KMS-11 (cell line): ENCODE data around the gene SPATA2.
"Not testable (repeated sequence)": the region's sequence is repeated elsewhere in the genome, so short reads cannot be mapped to it uniquely, and the experiment has no call there.

Source experiments
- H2AFZ ChIP-seq: fragments of 200-600 bp; sonication (generic); 2 replicates; pipeline ENCODE4 v1.6.1; 2016; ENCODE audit warnings: antibody characterized with exemption, mixed run types, low read depth
- H3K27ac ChIP-seq: fragments of 200-600 bp; sonication (generic); 2 replicates; pipeline ENCODE4 v1.6.1; 2016; ENCODE audit warnings: mild to moderate bottlenecking, mixed run types
- H3K27me3 ChIP-seq: fragments of 200-600 bp; sonication (generic); 2 replicates; pipeline ENCODE4 v1.6.1; 2017; ENCODE audit warnings: mild to moderate bottlenecking, low read depth, mixed run types, moderate library complexity; ENCODE audit not compliant: insufficient read depth
- H3K36me3 ChIP-seq: fragments of 200-600 bp; sonication (generic); 2 replicates; pipeline ENCODE4 v1.6.1; 2017; ENCODE audit warnings: mild to moderate bottlenecking, mixed run types; ENCODE audit not compliant: insufficient read depth
- H3K4me1 ChIP-seq: fragments of 200-600 bp; sonication (generic); 2 replicates; pipeline ENCODE4 v1.6.1; 2016; ENCODE audit warnings: mild to moderate bottlenecking, low read depth, mixed run types; ENCODE audit not compliant: poor library complexity, severe bottlenecking
- H3K4me2 ChIP-seq: fragments of 200-600 bp; sonication (generic); 2 replicates; pipeline ENCODE4 v1.7.0; 2016; ENCODE audit warnings: mild to moderate bottlenecking, mixed run types
- H3K4me3 ChIP-seq: fragments of 200-600 bp; sonication (generic); IDR thresholded peaks from 2 replicates; pipeline ENCODE4 v1.6.1; 2017; ENCODE audit warnings: low read depth, low read length, mixed read lengths; ENCODE audit not compliant: insufficient read depth
- H3K79me2 ChIP-seq: fragments of 200-600 bp; sonication (generic); 2 replicates; pipeline ENCODE4 v1.6.1; 2016; ENCODE audit warnings: low read depth, mixed run types; ENCODE audit not compliant: insufficient read depth
- H3K9ac ChIP-seq: fragments of 200-600 bp; sonication (generic); 2 replicates; pipeline ENCODE4 v1.6.1; 2016; ENCODE audit warnings: mild to moderate bottlenecking, mixed run types
- H4K20me1 ChIP-seq: fragments of 200-600 bp; sonication (generic); 2 replicates; pipeline ENCODE4 v1.6.1; 2016; ENCODE audit warnings: mild to moderate bottlenecking, mixed run types; ENCODE audit not compliant: insufficient read depth
- CTCF ChIP-seq: fragments of 200-600 bp; sonication (generic); conservative IDR thresholded peaks from 2 replicates; pipeline ENCODE4 v1.6.1; 2017; ENCODE audit warnings: low read depth, mild to moderate bottlenecking, antibody characterized with exemption, low read length, moderate library complexity, mixed read lengths

The SPATA2 gene

GRCh38 chr20:49862607-49863200 is 52.6 kb downstream of the SPATA2 start:
- Histone ChIP-seq H3K9ac (no peak overlapping the region), H3K4me1 (peaks cover 57% of the 10 kb centered on the region)

GRCh38 chr20:49861232-49861631 is 54.1 kb downstream of the SPATA2 start:
- not testable (repeated sequence) for H3K79me2 ChIP-seq, H3K9ac ChIP-seq, H3K36me3 ChIP-seq, H2AFZ ChIP-seq, H3K4me2 ChIP-seq, H3K27me3 ChIP-seq, H4K20me1 ChIP-seq, H3K4me3 ChIP-seq, H3K27ac ChIP-seq
- peaks cover 42% of the 10 kb centered on the region for H3K4me1 ChIP-seq

More at GRCh38 chr20:49862607-49863200, 52.6 kb downstream of the SPATA2 start:
- no peak for TF ChIP-seq CTCF
- Histone ChIP-seq H3K79me2 (0 out of 2 replicates have a peak, but pooled peaks cover 8% of the 10 kb centered on the region), H3K4me3 (no peak overlapping the region), H4K20me1 (no peaks in the 10 kb centered on the region), H3K4me2 (no peak overlapping the region), H3K27ac (no peak overlapping the region), H2AFZ (no peak overlapping the region), H3K27me3 (no peaks in the 10 kb centered on the region), H3K36me3 (no peaks in the 10 kb centered on the region)

- H3K27ac ChIP-seq = no peak overlapping the region
- H3K36me3 ChIP-seq = no peaks in the 10 kb centered on the region; the same call in 1 of the 2 replicates
- no peak for TF ChIP-seq CTCF
- peaks cover 28% of the 10 kb centered on the region for H3K4me1 ChIP-seq
- no peak overlapping the region for H2AFZ ChIP-seq
- H3K4me2 ChIP-seq = no peak overlapping the region
- H3K9ac ChIP-seq = no peak overlapping the region
- H4K20me1 ChIP-seq = no peaks in the 10 kb centered on the region
- H3K4me3 ChIP-seq = no peak overlapping the region
- no peaks in the 10 kb centered on the region for H3K27me3 ChIP-seq
- H3K79me2 ChIP-seq = no peaks in the 10 kb centered on the region
Observed at GRCh38 chr20:49859807-49860206, 55.5 kb downstream of the SPATA2 start.

- no peaks in the 10 kb centered on the region for H4K20me1 ChIP-seq
- no peak overlapping the region for H3K27ac ChIP-seq
- H3K4me1 ChIP-seq = peaks cover 21% of the 10 kb centered on the region
- no peaks in the 10 kb centered on the region; the same call in 1 of the 2 replicates for H3K36me3 ChIP-seq
- H3K9ac ChIP-seq = no peak overlapping the region
- H3K4me2 ChIP-seq = no peak overlapping the region
- TF ChIP-seq CTCF = no peak
- no peak overlapping the region for H2AFZ ChIP-seq
- no peak overlapping the region for H3K4me3 ChIP-seq
- no peaks in the 10 kb centered on the region for H3K27me3 ChIP-seq
- no peaks in the 10 kb centered on the region for H3K79me2 ChIP-seq
Observed at GRCh38 chr20:49859011-49859410, 56.3 kb downstream of the SPATA2 start.

- Histone ChIP-seq H4K20me1 (no peaks in the 10 kb centered on the region), H3K9ac (no peak overlapping the region), H3K4me3 (no peak overlapping the region), H3K79me2 (no peaks in the 10 kb centered on the region), H2AFZ (no peak overlapping the region), H3K4me1 (peaks cover 21% of the 10 kb centered on the region), H3K27me3 (no peaks in the 10 kb centered on the region), H3K36me3 (no peaks in the 10 kb centered on the region; the same call in 1 of the 2 replicates), H3K4me2 (no peak overlapping the region), H3K27ac (no peak overlapping the region)
- no peak for TF ChIP-seq CTCF
Observed at GRCh38 chr20:49858076-49858585, 57.2 kb downstream of the SPATA2 start.
